GM19043 (cell line): ENCODE results near the gene KAZN.
"Not testable (repeated sequence)": the region's sequence is repeated elsewhere in the genome, so short reads cannot be mapped to it uniquely, and the experiment has no call there.

ENCODE experiments used
- ATAC-seq: cut with Tn5 transposase; IDR thresholded peaks from one replicate; pipeline ENCODE4 v1.9.1; 2021; ENCODE audit warnings: low read depth; ENCODE audit not compliant: unreplicated experiment

KAZN gene

GRCh38 chr1:14598498-14599182 lies at the start of gene KAZN:
KAZN (plus strand) TSS chr1:14598685.
- ATAC-seq, result no peak

DNA sequence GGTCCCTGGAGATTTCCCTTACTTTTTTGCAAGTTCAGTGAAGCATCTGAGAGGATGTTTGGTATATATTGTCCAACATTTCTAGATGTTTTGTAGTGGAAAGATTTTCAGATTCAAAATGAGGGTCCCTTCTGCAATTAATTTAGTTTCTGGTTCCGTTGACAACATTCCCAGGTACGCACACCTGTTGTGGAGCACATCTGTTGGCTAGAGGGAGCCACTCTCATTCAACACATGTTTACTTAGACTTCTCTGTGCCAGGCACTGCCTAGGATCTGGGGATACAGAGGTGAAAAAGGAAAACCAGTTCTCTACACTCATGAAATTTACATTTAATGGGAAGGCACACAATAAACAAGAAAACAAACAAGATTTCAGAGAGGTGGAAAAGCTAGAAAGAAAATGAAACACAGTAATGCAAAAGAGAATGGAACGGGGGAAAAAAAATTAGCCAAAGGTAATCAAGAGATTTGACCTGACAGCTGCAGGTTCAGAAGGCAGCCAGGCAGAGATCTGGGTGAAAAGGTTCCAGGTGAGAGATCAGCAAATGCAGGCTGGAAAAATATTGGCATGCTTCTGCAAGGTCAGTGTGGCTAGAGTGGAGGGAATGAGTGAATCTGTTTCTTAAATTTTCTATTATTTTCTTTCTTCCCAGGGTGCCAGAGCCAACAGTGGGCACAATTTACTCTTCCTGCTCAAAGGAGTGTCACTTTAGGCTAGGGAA lies 48.4 kb upstream of the KAZN start:
- ATAC-seq, result no peak

DNA sequence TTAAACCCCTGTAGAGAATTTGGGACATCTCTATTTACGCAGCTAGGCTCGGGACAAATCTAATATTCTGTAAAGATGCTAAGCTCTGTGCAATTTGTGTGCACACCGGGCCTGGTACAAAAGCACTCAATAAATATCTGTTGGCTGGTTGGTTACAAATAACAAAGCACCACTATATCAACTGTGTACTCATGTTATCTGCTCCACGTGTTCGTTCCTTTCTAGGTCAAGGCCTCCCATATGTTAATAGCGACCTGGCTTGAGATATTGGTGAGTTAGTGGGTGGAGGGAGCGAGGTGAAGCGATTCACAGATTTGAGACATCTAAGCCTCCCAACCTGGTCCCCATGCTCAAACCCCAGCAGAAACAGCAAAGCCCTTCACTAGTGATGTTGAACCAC lies 47.1 kb upstream of the KAZN start:
- ATAC-seq, result no peak

DNA sequence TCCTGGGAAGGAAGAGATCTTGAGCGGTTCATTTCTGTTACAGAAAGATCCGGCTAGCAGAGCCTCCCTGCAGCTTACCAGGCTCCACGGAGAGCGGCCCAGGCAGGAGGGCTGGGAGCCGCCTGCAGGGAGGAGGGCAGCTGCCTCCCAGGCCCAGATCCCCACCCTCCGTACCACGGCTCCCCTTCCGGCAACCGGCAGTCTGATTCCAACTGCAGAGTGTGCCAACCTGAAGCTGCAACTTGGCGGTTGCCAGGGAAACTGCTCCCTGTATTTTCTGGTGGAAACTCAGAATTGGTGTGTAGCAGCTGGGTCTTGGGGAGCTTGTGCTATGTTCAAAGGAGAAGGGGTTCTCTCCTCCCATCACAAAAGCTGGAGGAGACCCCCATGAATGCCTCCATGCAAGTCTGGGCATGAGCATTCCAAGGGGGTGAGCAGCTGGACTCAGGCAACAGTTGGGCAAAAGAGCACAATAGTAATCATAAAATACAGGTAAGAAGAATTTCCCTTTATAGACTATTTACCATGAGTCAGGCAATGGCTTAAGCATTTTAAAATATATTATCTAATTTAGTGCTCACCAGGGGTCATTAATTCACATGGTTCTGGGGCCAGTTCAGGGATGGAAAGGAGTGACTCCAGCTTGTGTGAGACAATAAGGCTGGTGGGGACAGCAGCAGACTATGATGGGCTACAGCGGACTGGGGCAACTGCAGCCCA lies 46.1 kb upstream of the KAZN start:
- no peak for ATAC-seq

- no peak for ATAC-seq
These were observed 44.8 kb upstream of the KAZN start for GRCh38 chr1:14553711-14554110.

- ATAC-seq, result no peak
These were observed 43.4 kb upstream of the KAZN start for GRCh38 chr1:14555091-14555490.

DNA sequence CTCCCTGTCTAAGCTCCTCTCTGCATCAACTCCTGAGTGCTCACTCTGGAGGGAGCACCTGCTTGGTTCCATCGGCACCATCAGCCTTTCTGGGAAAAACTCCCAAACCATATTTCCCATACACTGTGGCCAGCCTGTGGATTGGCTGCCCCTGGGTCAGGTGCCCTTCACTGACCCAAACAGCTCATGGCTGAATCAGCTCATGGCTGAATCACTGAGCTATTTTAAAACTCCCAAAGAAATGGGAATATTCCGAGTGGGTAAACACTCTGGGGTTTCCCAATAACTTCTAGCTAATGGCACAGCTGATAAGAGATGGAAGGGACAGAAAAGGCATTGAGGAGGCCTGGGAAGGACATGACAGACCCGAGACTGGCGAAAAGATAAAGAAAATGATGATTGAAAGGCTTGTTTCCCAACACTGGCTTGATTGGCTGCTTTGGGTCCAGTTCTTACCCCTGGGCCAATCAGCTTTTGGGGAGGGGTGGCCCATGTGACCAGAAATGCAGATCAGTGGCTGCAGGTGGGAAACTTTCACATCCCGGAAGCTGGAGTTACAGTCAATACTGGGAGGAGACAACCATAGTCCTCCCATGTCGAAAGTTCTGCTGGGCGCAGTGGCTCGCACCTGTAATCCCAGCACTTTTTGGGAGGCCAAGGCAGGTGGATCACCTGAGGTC lies 37.3 kb upstream of the KAZN start:
- no peak for ATAC-seq

- no peak for ATAC-seq
These were observed 33.4 kb upstream of the KAZN start for GRCh38 chr1:14565090-14565489.

DNA sequence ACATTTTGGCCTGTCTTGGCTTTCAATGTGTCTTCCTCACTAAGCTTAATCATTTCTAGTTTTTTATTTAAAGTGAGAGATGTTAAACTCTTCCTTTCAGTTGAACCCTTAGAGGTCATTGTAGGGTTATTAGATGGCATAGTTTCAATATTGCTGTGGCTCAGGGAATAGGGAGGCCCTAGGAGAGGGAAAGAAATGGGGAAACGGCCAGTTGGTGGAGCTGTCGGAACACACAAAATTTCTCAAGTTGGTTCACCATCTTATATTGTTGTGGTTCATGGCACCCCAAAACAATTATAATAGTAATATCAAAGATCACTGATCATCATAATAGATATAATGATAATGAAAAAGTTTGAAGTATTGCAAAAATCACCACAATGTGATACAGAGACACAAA lies 31.4 kb upstream of the KAZN start:
- ATAC-seq, result no peak

- no peak for ATAC-seq
These were observed 30.6 kb upstream of the KAZN start for GRCh38 chr1:14567903-14568302.

- no peak for ATAC-seq
These were observed 29.6 kb upstream of the KAZN start for GRCh38 chr1:14568716-14569355.

GRCh38 chr1:14570514-14570913 lies 28.0 kb upstream of the KAZN start:
- no peak for ATAC-seq

DNA sequence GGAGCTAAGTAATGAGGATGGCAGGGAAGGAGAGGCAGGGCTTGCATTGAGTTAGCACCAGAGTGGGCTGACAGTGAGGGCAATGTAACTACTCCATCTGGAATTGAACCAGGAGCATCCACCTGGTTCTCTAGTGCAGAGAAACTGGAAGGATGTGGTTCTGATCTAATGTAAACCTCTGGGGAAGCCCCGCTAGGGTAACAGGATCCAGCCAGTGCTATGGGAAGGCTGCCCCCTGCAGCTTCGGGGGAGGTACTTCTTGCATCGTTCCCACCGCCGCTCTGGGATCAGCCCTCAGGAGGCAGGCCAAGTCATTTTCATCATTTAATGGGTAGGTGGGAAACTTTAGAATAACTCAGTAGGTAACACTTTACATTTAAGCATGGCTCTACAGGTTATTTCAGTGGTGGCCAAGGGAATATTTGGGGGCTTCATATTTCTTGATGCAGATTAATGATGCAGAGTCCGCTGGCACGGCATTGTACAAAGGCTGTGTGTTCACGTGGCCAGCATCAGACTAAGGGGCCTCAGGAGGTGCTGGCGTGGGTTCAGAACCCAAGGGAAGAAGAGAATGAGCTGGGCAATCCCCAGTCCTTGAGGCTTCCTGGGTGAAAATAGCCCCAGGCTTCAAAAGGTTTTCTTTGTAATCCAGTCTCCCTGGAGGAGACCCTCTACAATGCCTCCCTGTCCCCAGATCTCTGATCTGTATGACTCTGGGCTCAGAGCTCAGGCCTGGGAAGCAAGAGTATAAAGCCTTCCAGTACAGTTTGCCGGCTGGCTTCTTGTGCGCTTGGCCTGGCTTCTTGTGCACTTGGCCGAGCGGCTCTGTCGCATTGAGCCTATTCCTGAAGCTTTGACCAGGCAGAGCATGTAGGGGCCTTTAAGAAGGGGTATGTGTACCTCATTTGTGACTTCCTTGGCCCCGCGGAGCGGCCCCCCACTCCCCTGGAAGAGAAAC lies 26.4 kb upstream of the KAZN start:
- ATAC-seq, result no peak

DNA sequence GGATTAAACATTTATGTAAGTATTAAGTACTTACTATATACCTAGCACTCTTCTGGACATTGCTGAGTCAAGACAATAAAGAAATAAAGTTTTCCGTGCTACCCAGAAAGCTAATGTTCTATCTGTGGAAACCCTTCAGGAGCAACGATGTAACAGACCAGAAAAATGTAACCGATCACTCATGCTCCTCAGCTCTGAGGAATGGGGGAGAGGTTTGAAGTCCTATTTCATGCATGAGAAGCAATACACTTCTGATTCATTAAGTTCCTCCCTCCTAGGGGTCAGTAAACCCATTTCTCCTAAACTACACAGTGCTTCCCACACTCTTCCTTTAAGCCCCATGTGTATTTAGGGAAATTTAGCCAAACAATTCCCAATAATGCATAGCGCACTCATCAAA lies 25.6 kb upstream of the KAZN start:
- no peak for ATAC-seq

DNA sequence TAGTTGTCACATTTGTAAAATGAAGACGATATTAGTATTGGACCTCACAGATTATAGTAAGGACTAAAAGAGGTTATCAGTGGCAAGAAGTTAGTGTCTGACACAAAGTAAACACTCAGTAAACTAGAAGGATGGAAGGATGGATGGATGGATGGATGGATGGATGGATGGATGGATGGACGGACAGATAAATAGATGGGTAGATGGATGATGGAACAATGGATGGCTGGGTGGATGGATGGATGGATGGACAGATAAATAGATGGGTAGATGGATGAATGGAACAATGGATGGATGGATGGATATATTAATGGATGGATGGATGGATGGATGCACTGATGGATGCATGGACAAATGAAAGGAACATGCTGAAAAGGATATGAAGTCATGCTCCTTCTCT lies 22.3 kb upstream of the KAZN start:
- ATAC-seq, result no peak

DNA sequence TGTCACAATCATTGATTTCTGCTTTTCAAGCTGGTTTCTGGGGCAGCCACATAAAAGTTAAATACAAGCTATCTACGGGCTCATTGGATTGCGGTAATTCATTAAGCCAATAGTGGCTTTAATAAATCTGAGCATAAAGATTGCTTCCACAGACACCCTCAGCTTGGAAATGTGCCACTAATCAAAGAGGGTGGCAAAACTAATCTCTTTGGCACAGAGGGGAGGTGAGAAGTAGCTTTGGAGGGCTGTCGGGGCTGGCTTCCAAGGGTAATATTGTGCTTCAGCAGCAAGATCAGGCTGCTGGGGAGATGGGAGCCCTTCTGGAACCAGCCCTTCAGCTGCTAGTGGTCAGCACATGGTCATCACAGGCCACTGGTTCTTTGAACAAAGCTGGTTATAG lies 21.2 kb upstream of the KAZN start:
- ATAC-seq, result no peak

DNA sequence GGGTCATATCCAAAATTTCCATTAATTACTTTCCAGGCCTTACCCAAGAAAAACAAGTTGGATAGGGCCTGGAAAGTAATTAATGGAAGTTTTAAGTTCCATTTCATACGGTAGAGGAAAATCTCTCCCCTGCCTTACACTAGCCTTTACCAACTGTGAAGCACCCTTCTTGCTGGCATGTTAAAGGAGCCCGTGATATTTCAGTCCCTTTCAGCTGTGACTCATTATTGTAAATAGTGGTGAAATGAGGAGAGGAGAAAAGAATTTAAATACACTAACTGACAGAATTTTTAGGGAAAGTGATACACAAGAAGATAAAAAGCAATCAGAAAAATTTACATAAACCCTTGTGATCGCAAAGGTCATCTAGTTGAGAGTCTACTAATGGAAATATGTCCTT lies 20.3 kb upstream of the KAZN start:
- no peak for ATAC-seq

- not testable (repeated sequence) for ATAC-seq
These were observed 18.2 kb upstream of the KAZN start for GRCh38 chr1:14580295-14580694.

GRCh38 chr1:14580986-14581385 lies 17.5 kb upstream of the KAZN start:
- ATAC-seq, result no peak

GRCh38 chr1:14583788-14584187 lies 14.7 kb upstream of the KAZN start:
- no peak for ATAC-seq
